Stomach (tissue), 4 donors: ENCODE data around the gene S100A5.
"Not testable (repeated sequence)": the region's sequence is repeated elsewhere in the genome, so short reads cannot be mapped to it uniquely, and the experiment has no call there.

ENCODE experiments used
- CTCF ChIP-seq, 7 experiments: fragments of 450-650 bp in 4 of 7; fragments of 200-600 bp in 3 of 7; sonication (generic) in 3 of 7; IDR thresholded peaks; one replicate each; pipeline ENCODE4 v1.5.1; 2016 to 2019; ENCODE audit warnings: antibody characterized with exemption in 7 of 7, control low read depth in 2 of 7, mild to moderate bottlenecking in 1 of 7
- POLR2A ChIP-seq, 4 donors: fragments of 450-650 bp; IDR thresholded peaks; one replicate each; pipeline ENCODE4 v1.6.1; 2016; ENCODE audit warnings: antibody characterized with exemption in 4 of 4, control low read depth in 2 of 4, mild to moderate bottlenecking in 1 of 4, moderate library complexity in 1 of 4
- POLR2AphosphoS5 ChIP-seq, 3 donors: sonication (generic); formaldehyde crosslinking; IDR thresholded peaks; one replicate each; pipeline ENCODE4 v1.6.1; 2016; ENCODE audit warnings: antibody characterized with exemption in 3 of 3

GRCh38 chr1:153522353-153523048, 18.2 kb downstream of the S100A5 start:
- TF ChIP-seq CTCF, POLR2A, POLR2AphosphoS5 (IDR thresholded peaks at IDR 0.05): not testable (repeated sequence)
